ENCODE results near the gene DPM2.

DPM2 gene

GRCh38 chr9:127937388-127938297, at the start of gene DPM2:
TSS of gene DPM2 (minus strand) at chr9:127937854. CDS start at chr9:127937820, 34 bp downstream.
- ChIA-PET POLR2A (ENCODE audit: low non-redundant PET) (no interaction called here), CTCF (no interaction called here)
- H3K27ac ChIP-seq: peak within 1 kb of the TSS; percentile 75
- no peak for TF ChIP-seq CTCF (conservative IDR thresholded peaks at IDR 0.05; ENCODE audit: low read depth)
- DNase-seq (ENCODE audit: low spot score): peak; percentile 94

- CTCF ChIA-PET: interaction anchor here (0.6 to 1.5 kb wide), 3 partner anchors 44 to 567 kb away, joined by 3 to 5 read pairs (median 4); no protein-coding TSS in a partner anchor
- POLR2A ChIA-PET (ENCODE audit: low non-redundant PET): interaction anchor here (0.6 kb wide), 1 partner anchor 44 kb away, joined by 3 read pairs; no protein-coding TSS in a partner anchor
- DNase-seq (ENCODE audit: low spot score): peak; percentile 84
- H3K27ac ChIP-seq: peak overlapping the region; percentile 4; the same call in 1 of the 2 replicates
- TF ChIP-seq CTCF (conservative IDR thresholded peaks at IDR 0.05; ENCODE audit: low read depth): no peak
Measured at GRCh38 chr9:127987103-127987614, 49.5 kb upstream of the DPM2 start.

GRCh38 chr9:127985011-127985410, 47.4 kb upstream of the DPM2 start:
- H3K27ac ChIP-seq: no peak overlapping the region
- ChIA-PET CTCF (no interaction called here), POLR2A (ENCODE audit: low non-redundant PET) (no interaction called here)

DNA sequence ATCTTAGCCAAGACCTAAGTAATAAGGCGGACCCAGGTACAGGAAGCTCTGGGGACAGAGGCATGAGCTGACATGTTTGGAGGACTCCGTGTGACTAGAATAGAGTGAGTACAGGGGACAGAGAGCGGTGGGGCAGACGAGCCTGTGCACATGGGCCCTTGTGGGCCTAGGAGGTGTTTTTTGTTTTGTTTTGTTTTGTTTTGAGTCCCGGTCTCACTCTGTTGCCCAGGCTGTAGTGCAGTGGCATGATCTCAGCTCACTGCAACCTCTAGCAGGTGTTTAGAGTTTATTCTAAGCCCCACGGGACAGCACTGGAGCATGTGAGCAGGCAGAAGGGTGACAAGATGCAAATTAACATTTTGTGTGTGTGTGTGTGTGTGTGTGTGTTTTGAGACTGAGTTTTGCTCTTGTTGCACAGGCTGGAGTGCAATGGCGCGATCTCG, 46.2 kb upstream of the DPM2 start:
- no peak for DNase-seq (ENCODE audit: low spot score)
- no peak for TF ChIP-seq CTCF (conservative IDR thresholded peaks at IDR 0.05; ENCODE audit: low read depth)
- ChIA-PET CTCF (interaction anchor here (1.0 to 1.2 kb wide), 2 partner anchors 40 to 52 kb away, joined by 3 to 6 read pairs; no protein-coding TSS in a partner anchor), POLR2A (ENCODE audit: low non-redundant PET) (interaction anchor here (0.7 kb wide), 1 partner anchor 40 kb away, joined by 3 read pairs; no protein-coding TSS in a partner anchor)
- peak overlapping the region; percentile 29 for H3K27ac ChIP-seq

More at GRCh38 chr9:127985011-127985410, 47.4 kb upstream of the DPM2 start:
- no peak for TF ChIP-seq CTCF (conservative IDR thresholded peaks at IDR 0.05; ENCODE audit: low read depth)
- DNase-seq (ENCODE audit: low spot score): no peak

- POLR2A ChIA-PET (ENCODE audit: low non-redundant PET): no interaction called here
- DNase-seq (ENCODE audit: low spot score): no peak
- peak overlapping the region; percentile 29; the same call in 1 of the 2 replicates for H3K27ac ChIP-seq
- TF ChIP-seq CTCF (conservative IDR thresholded peaks at IDR 0.05; ENCODE audit: low read depth): no peak
- CTCF ChIA-PET: interaction anchor here (0.6 to 1.3 kb wide), 5 partner anchors 38 to 56 kb away, joined by 3 to 6 read pairs (median 3); no protein-coding TSS in a partner anchor
Measured at GRCh38 chr9:127982912-127983311, 45.3 kb upstream of the DPM2 start.

GRCh38 chr9:127981559-127982121, 44.0 kb upstream of the DPM2 start:
- H3K27ac ChIP-seq: peak overlapping the region; percentile 100
- DNase-seq (ENCODE audit: low spot score): no peak
- POLR2A ChIA-PET (ENCODE audit: low non-redundant PET): interaction anchor here (0.6 to 2.6 kb wide), 3 partner anchors 11 to 38 kb away, joined by 3 to 9 read pairs (median 6); no protein-coding TSS in a partner anchor
- CTCF ChIA-PET: interaction anchor here (1.0 to 1.3 kb wide), 2 partner anchors 12 to 53 kb away, joined by 4 to 8 read pairs; no protein-coding TSS in a partner anchor
- no peak for TF ChIP-seq CTCF (conservative IDR thresholded peaks at IDR 0.05; ENCODE audit: low read depth)
